GM18951 (cell line): ENCODE measurements around the gene KCTD11.

Experiments used
- POLR2A ChIP-seq: IDR thresholded peaks from 4 replicates; pipeline ENCODE4 v1.6.1; 2011; ENCODE audit warnings: mild to moderate bottlenecking; ENCODE audit not compliant: insufficient read length, insufficient read depth; ENCODE audit errors: extremely low read depth
- in situ Hi-C: fragments of 300-500 bp; cut with MboI; formaldehyde crosslinking; loops from one replicate; pipeline ENCODE4 v1.12.0; 2022; ENCODE audit warnings: low sequenced_read_pairs, mixed read lengths, inconsistent platforms; ENCODE audit not compliant: unreplicated experiment

The KCTD11 gene

DNA sequence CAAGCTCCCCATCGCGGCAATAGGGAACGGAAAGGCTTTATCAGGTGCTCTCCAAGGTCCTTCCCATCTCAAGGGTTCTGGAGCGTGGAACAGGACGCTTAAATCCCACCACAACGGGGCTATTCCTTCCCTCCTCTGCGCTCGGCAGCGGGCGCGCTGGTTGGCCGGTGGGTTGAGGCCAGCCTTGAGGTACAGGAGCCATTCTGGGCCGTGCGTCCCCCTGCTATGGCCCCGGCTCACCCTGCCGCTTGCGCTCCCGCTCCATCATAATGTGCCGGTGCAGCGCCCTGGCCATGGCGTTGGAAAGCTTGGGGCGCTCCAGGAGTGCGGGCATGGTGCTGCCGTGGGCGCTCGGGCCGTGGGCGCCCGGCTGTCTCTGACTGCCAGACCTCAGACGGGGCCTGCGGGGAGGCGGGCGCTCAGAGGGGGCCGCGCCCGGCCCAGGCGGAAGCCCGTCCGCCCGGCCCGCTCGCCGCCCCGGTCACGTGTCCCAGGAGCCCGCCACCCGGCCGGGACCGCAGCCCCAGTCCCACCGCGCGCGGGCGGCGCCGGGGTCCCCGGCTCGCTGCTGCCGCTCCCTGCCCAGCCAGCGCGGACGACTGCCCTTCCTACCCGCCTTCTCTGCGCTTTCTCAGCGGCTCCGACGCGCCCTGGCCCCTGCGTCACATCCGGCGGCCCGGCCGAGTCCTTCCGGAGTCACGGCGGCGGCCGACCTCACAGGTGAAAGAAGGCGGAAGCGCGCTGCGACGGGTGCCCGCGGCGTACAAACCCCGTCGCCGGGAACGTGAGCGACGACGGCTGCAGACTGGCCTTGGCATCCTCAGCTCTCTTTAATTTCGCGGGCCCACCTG lies 37.0 kb upstream of the KCTD11 start, which contains the start of gene GPS2:
Gene GPS2, minus strand, starts transcription at position 642 of the 851 bp plus-strand sequence. Its CDS starts 308 bp downstream, at position 334.
- in situ Hi-C loops, result no loop called here
- TF ChIP-seq POLR2A, result peak; percentile 83

DNA sequence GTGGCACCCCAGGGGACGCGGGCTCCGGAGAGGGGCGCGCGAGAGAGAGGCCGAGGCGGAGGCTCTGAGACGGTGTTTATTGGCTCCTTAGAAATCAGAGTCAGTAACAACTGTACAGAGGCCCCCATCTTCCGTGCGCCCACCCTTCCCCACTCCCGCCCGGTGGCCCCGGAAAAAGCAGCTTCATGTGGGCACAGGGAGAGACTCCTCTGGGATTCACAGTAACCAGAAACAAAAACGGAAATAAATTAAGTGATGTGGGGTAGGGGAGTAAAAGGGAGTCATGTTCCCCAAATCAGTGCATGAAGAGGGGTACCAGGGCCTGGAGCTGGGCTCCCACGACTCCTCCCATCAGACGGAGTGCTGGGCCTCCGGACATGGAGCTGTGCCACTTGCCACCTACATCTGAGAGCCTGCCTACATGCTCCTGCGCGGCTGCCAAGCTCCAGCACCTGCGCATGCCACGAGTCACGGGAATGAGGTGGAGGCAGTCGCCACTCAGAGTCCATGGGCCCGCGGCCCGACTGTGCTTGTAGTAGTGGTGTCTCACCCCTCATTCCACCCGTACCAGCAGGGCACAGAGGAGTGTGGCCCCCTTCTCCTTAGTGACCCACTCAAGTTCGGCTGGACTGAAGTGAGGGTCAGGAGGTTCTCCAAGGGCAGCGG lies 36.3 kb upstream of the KCTD11 start:
- TF ChIP-seq POLR2A, result no peak
- in situ Hi-C loops, result no loop called here

DNA sequence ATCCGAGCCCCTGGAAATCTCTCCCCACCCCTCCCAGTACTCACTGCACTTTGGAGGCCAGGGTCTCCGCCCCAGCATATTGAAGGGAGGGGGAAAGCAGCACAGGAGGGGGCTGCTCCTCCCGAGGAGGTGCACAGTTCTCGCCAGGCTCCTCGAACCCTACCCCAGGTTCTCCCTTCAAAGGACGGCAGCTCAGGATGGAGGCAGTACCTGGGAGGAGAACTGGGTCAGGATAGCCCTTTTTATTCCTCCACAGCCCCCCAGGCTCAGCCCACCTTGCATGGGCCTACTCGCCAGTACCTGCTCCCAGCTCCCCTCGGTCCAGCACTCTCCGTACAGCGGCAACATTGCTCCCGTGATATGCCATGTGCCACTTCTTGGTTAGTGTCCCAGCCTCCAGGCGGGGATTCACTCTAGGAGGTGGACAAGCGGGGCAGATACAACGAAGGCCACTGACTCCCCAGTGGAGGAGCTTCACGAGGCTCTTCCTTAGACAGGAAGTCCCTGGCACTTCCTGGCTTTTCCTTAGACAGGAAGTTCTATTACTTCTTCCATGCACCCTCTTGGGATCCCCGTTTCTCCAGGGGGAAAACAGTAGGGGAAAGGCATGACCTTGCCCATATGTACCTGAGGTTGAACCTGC lies 34.7 kb upstream of the KCTD11 start:
- in situ Hi-C loops, result no loop called here
- no peak for TF ChIP-seq POLR2A

DNA sequence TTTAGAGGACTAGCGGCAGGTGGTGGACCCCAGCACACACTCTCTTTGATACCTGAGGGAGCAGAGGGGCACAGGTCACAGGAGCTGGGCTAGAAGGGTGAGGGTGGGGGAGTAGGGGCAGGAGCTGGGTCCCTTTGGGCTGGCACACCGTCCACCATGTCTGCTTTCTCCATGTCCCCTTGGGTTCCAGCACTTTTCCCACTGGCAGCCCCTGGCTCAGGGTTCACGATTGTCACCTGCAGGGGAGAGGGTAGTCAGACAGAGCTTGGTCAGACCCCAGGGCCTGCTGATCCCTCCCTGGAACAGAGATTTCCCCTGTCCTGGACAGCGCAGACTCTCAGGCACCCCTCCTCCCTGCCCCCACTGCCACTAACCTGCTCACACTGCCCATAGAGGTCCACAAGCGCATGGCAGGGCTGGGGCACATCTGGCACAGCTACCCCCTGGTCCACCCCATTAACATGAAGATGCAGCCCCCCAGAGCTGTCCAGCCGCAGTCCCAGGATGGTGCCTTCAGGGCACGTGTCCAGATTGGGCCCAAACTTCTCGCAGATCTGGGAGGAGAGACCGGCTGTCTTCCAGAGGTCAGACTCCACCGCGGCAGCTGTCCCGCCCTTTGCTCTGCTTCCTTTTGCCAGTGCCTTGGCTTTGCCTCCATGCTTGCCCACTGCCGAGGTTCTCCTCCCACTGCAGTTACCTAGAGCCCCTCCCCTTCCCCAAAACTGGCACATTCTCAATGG lies 33.7 kb upstream of the KCTD11 start:
- no peak for TF ChIP-seq POLR2A
- in situ Hi-C loops, result no loop called here

DNA sequence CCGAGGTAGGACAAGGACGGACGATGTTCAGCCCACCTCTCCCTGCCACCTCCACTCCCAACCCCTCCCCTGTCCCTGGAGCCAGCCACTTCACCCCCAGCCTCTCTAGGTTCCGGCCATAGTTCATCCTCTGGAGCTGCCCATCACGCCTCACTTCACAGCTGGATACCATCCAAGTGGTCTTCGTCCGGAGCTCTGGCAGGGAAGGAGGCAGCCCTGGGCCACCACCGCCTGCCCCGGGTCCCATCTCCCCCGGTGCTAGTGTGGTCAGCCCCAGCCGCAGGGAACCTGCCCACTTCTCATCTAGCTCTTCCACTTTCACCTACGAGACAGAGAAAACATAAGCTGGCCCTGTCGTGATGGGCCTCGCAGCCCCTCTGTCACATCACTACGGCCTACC lies 30.5 kb upstream of the KCTD11 start:
- in situ Hi-C loops, result no loop called here
- TF ChIP-seq POLR2A, result no peak

DNA sequence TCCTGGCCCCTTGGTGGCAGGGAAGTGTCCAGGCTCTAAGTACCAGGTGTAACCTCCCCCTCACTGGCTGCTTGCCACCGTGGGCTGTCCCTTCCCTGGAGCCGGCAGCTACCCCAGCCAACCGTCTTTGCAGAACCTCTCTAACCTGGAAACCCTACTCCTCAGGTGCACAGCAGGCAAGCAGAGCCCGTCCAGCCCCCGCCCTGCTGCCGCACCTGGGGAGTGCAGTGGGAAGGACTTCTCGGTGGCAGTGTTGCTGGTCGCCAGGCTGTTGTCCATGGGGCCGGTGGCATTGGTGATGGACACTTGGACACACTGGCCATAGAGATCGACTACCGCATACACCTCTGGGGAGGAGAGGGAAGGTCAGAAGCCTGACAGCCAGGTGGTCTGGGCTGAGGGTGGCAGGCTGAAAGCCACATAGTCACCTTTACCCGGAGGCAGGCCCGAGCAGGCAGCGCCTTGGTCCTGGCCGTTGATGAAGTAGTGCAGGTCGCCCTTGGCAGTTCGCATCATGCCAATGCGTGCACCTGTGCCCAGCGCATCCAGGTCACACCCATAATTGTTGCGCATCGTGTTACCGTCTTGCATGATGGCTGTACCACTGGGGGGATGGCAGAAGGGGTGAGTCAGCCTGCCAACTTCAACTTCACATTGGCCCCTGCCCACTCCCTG lies 29.3 kb upstream of the KCTD11 start:
- in situ Hi-C loops, result no loop called here
- no peak for TF ChIP-seq POLR2A

DNA sequence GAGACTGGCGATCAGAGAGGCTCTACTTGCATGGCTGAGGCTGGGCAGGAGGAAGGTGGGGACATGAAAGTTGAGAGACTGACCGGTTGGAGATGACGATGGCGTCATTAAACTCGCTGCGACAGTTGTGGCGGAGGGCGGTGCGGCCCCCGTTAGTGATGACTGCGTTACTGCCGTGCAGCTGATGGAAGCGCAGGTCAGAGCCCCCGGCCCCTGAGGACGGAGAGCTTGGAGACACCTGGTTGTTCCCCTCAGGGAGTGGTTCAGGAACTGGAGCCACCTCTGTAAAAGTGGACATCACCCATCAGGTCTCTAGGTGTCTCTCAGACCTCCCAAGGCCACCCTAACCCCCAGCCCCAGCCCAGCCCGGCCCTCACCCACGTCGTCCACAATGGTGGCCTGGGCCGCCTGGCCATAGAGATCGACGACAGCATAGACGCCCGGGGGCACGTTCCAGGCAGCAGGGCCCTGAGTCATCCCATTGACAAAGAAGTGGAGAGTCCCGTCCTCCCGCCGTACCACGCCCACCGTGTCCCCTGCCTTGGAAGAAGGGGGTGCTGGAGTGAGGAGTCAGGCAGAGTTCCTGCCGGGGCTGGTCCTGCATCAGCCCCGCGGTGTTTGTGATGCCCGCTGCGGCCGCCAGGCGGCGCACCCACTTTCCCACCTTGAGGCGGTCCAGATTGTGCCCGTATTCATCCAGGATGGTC lies 28.1 kb upstream of the KCTD11 start:
- TF ChIP-seq POLR2A, result no peak
- in situ Hi-C loops, result no loop called here

DNA sequence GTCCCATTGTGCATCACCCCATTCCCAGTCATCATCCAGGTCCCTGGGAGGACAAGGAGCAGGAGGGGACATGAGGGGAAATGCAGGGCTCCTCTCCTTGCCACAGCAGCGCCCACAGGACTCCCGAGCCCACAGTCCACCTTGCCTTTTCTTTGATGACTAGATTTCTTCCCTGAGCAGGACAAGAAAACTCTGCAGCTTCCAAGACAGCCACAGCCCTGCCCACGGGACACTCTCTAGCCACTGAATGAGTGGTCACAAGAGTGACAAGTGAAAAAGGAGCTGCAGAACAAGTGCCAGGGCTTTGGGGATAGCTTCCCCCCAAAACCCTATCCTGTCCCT lies 27.6 kb upstream of the KCTD11 start:
- no peak for TF ChIP-seq POLR2A
- in situ Hi-C loops, result no loop called here

DNA sequence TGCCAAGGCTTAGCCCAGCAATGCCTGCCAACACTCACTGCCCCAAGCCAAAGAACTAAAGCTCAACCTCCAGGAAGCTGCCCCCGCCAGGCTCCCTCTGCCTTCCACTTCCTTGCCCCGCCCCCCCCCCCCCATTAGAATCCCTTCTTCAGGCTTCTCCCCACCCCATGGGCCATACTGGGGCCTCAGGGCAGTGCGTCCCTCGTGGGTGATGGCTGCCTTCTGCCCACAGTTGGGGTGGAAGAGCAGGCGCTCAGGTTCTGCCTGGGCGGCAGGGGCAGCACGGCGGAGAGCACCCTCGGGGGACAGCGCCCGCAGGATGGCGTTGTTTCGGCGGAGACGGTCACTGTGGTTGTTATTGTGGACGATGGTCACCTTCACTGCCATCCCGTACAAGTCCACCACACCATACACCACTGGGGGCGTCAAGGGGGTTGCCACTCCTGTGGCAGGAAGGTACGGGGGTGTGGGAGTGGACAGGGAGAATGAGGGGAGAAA lies 26.9 kb upstream of the KCTD11 start:
- in situ Hi-C loops, result no loop called here

DNA sequence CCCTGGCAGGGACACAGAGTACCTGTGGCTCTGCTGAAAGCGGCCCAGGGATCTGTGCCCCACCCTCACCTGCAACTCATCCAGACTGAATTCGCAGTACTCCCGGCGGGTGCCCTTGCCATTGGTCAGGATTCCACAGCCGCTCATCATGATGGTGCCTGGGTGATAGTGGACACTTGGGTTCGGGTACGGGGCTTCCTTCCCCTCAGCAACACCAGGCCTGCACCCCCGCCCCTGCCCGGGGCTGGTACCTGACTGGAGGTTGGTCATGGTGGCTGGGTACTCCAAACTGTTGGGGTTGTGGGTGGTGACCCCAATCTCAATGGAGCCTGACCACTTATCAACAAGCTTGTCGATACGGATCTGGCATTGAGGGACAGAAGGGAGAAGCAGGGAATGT lies 25.8 kb upstream of the KCTD11 start:
- in situ Hi-C loops, result no loop called here
- no peak for TF ChIP-seq POLR2A

More for the DNA sequence above, 26.9 kb upstream of the KCTD11 start:
- TF ChIP-seq POLR2A, result no peak

DNA sequence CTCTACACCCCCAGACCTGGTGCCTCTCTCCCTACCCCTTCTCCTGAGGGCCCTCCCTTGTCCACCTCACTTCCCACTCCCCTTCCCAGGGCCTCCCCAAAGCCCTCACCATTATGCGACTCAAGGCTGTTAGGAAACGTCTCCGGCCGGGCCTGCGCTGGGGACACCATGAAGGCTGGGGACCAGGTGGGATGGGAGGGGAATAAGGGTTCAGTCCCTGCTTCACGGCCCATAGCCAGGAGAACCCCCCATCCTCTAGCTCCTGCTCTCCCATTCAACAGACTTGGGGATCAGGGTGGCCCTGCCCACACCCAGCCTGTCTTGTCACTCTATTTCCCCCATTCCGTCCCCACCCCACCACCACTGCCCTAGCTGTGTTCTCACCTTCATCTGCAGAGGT lies 24.9 kb upstream of the KCTD11 start:
- in situ Hi-C loops, result no loop called here
- TF ChIP-seq POLR2A, result no peak

DNA sequence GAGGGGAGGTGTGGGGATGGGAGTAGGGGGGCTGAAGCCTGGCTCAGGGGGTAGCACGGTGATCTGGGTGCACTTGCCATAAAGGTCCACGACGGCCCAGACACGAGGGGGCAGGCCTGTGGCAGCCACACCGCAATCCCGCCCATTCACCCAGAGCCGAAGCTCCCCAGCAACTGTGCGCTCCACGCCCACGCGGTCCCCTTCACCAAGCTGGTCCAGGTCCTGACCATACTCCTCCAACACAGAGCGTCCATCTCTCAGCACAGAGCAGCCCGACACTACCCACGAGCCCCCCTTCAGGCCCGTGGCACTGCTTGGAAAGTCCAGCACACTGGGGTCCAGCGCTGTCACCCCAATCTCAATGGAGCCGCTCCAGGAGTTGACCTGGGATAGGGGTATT lies 24.5 kb upstream of the KCTD11 start:
- in situ Hi-C loops, result no loop called here
- TF ChIP-seq POLR2A, result no peak

DNA sequence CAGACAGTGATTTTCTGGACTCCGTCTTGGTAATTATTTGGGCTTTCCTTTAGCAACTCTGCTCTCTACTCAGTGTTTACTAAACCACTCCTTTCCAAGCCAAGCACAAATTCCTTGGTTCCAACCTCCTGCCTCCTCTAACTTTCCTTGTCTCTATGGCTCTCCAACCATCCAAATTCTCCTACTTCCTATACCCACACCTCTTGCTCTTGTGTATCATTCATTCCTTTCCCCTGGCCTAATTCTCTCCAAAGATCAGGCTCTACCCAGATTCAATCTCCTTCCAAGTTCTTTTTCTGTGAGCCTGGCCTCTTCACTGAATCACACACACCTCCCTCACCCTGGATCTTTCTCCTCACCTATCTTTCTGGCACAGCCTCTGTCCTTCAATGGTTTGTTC lies 24.0 kb upstream of the KCTD11 start:
- no peak for TF ChIP-seq POLR2A
- in situ Hi-C loops, result no loop called here
